DOHH2 (cell line): ENCODE measurements around the gene NRXN3.

Source experiments
- H3F3A ChIP-seq: fragments of 200-600 bp; sonication (generic), shearing (Covaris generic); 2 replicates; pipeline ENCODE4 v1.6.0; 2016; ENCODE audit warnings: antibody characterized with exemption, mild to moderate bottlenecking; ENCODE audit not compliant: control insufficient read depth, insufficient read depth
- H3K27ac ChIP-seq: fragments of 200-600 bp; sonication (generic); 2 replicates; pipeline ENCODE4 v1.5.1; 2014; ENCODE audit warnings: low read depth, mild to moderate bottlenecking, low read length, moderate library complexity
- H3K27me3 ChIP-seq: fragments of 200-600 bp; sonication (generic); 2 replicates; pipeline ENCODE4 v1.6.1; 2014; ENCODE audit warnings: mild to moderate bottlenecking, low read length, mixed read lengths; ENCODE audit not compliant: control insufficient read depth
- H3K36me3 ChIP-seq: fragments of 200-600 bp; sonication (generic); 2 replicates; pipeline ENCODE4 v1.6.1; 2014; ENCODE audit warnings: mild to moderate bottlenecking, low read length, moderate library complexity, mixed read lengths; ENCODE audit not compliant: control insufficient read depth
- H3K4me1 ChIP-seq: fragments of 200-600 bp; sonication (generic); 2 replicates; pipeline ENCODE4 v1.6.1; 2014; ENCODE audit warnings: mild to moderate bottlenecking, low read length, mixed read lengths; ENCODE audit not compliant: control insufficient read depth
- H3K4me2 ChIP-seq: fragments of 200-600 bp; sonication (generic); 2 replicates; pipeline ENCODE4 v1.6.0; 2014; ENCODE audit warnings: mild to moderate bottlenecking, low read length, moderate library complexity
- H3K4me3 ChIP-seq: fragments of 200-600 bp; sonication (generic); 2 replicates; pipeline ENCODE4 v1.5.1; 2014; ENCODE audit warnings: mild to moderate bottlenecking, low read length, mixed read lengths
- H3K79me2 ChIP-seq: fragments of 200-600 bp; sonication (generic); 2 replicates; pipeline ENCODE4 v1.6.1; 2014; ENCODE audit warnings: mild to moderate bottlenecking, low read length, mixed read lengths; ENCODE audit not compliant: control insufficient read depth
- H3K9me2 ChIP-seq: fragments of 200-600 bp; sonication (generic); replicated peaks from 2 replicates; pipeline ENCODE4 v1.6.1; 2014; ENCODE audit warnings: mild to moderate bottlenecking, low read length, mixed read lengths; ENCODE audit not compliant: control insufficient read depth
- H3K9me3 ChIP-seq: fragments of 200-600 bp; sonication (generic); 2 replicates; pipeline ENCODE4 v1.6.1; 2014; ENCODE audit warnings: antibody characterized with exemption, low read length, mixed read lengths; ENCODE audit not compliant: control insufficient read depth, insufficient read depth
- H4K20me1 ChIP-seq: fragments of 200-600 bp; sonication (generic); 2 replicates; pipeline ENCODE4 v1.6.0; 2014; ENCODE audit warnings: low read depth, mild to moderate bottlenecking, antibody characterized with exemption, low read length, moderate library complexity; ENCODE audit not compliant: control insufficient read depth, insufficient read depth
- EZH2phosphoT487 ChIP-seq: fragments of 200-600 bp; sonication (generic); IDR thresholded peaks from 2 replicates; pipeline ENCODE4 v1.6.1; 2017; ENCODE audit warnings: borderline replicate concordance, mild to moderate bottlenecking, antibody characterized with exemption, low read length, moderate library complexity, mixed read lengths
- TF ChIP-seq, protein P1 (sequence below): fragments of 200-600 bp; sonication (generic); IDR thresholded peaks from one replicate; pipeline ENCODE4 v1.5.1; 2014; ENCODE audit warnings: antibody characterized with exemption, mild to moderate bottlenecking, low read depth, low read length; ENCODE audit not compliant: poor library complexity, severe bottlenecking

NRXN3 gene

DNA sequence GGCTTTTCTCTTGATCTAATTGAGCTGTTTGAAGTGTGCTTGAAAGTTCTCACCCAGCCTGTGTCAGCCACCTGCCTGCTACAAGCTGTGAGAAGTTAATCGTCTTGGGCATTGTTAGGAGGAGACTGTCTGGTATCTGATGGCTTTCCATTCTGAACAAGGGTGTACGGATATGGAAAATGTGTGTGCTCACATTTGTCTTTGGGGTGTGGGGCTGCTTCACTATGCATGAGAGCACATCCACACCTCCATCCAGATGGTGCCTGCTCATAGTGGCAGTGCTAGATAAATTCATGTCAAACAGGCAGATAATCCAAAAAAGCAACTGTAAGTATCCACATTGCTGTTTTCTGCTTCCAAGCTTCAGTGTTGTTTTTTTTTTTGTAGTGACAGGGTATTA is 1578.9 kb downstream of the NRXN3 start:
- H3K4me2 ChIP-seq = no peak overlapping the region
- TF ChIP-seq, protein P1, sequence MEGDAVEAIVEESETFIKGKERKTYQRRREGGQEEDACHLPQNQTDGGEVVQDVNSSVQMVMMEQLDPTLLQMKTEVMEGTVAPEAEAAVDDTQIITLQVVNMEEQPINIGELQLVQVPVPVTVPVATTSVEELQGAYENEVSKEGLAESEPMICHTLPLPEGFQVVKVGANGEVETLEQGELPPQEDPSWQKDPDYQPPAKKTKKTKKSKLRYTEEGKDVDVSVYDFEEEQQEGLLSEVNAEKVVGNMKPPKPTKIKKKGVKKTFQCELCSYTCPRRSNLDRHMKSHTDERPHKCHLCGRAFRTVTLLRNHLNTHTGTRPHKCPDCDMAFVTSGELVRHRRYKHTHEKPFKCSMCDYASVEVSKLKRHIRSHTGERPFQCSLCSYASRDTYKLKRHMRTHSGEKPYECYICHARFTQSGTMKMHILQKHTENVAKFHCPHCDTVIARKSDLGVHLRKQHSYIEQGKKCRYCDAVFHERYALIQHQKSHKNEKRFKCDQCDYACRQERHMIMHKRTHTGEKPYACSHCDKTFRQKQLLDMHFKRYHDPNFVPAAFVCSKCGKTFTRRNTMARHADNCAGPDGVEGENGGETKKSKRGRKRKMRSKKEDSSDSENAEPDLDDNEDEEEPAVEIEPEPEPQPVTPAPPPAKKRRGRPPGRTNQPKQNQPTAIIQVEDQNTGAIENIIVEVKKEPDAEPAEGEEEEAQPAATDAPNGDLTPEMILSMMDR = no peak
- TF ChIP-seq EZH2phosphoT487 = no peak

DNA sequence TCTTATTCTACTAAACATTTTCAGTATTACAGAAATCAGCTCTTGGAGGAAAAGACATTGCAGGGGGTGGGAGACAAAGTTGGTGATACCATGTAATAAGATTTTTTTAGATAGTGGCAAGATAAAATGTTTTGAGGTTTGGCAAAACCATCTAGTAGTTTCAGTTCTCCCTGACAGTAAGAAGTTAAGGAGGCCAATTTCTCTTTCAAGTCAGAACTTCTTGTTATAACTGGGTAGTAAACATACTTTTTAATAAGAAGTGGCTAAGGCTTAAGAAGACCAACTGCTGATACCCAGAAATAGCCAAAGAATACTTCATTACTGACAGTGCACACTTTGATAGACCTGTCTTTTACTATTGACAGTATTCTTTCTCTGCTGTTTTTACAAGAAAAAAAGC is 1588.8 kb downstream of the NRXN3 start:
- H3F3A ChIP-seq = no peaks in the 10 kb centered on the region

More for the DNA sequence above, 1578.9 kb downstream of the NRXN3 start:
- Histone ChIP-seq H3K4me1 (no peaks in the 10 kb centered on the region), H3K36me3 (no peaks in the 10 kb centered on the region), H4K20me1 (no peaks in the 10 kb centered on the region), H3F3A (no peaks in the 10 kb centered on the region), H3K27me3 (no peaks in the 10 kb centered on the region), H3K79me2 (no peaks in the 10 kb centered on the region), H3K9me3 (no peaks in the 10 kb centered on the region), H3K4me3 (no peak overlapping the region), H3K27ac (no peak overlapping the region), H3K9me2 (no peaks in the 10 kb centered on the region)

DNA sequence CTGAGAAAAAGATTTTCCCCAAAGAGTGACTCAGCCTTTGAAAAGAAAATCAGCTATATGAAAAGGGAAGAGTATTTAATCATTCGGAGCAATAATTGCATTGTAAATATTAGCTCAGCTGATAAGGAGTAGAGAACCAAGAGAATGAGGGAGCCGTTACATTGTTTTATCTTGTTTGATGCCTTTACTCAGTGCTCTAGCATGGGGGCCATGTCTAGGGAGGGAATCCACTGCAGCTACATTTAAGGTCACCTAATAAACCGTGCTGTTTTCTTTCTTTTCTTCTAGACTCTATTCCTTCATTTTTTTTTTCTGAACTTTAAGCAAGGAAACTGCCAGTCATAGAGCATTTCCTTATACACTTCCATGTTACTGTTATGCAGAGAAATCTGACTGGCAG is 1594.2 kb downstream of the NRXN3 start:
- Histone ChIP-seq H3K79me2 (no peaks in the 10 kb centered on the region), H3K4me3 (no peak overlapping the region), H3K4me2 (no peak overlapping the region), H3K9me2 (no peaks in the 10 kb centered on the region), H3K36me3 (no peaks in the 10 kb centered on the region), H3K27ac (no peak overlapping the region), H3K4me1 (no peaks in the 10 kb centered on the region), H3K27me3 (no peaks in the 10 kb centered on the region), H3F3A (no peaks in the 10 kb centered on the region), H3K9me3 (0 out of 2 replicates have a peak, but pooled peaks cover 2% of the 10 kb centered on the region), H4K20me1 (no peaks in the 10 kb centered on the region)
- TF ChIP-seq, protein P1 = no peak
- TF ChIP-seq EZH2phosphoT487 = no peak

More for the DNA sequence above, 1588.8 kb downstream of the NRXN3 start:
- Histone ChIP-seq H3K4me1 (no peaks in the 10 kb centered on the region), H3K9me2 (no peaks in the 10 kb centered on the region), H3K27me3 (no peaks in the 10 kb centered on the region), H3K9me3 (no peaks in the 10 kb centered on the region), H3K79me2 (no peaks in the 10 kb centered on the region), H3K4me3 (no peak overlapping the region), H3K27ac (no peak overlapping the region), H4K20me1 (no peaks in the 10 kb centered on the region), H3K36me3 (no peaks in the 10 kb centered on the region), H3K4me2 (no peak overlapping the region)
- TF ChIP-seq, protein P1 = no peak
- no peak for TF ChIP-seq EZH2phosphoT487
